Natural killer cell treated with Interleukin-12 subunit alpha and Interleukin-12 subunit beta and Interleukin-15 and Interleukin-18, amount 100 ng/mL, for 72 hours (primary cell): Measurements from ENCODE around the gene HS6ST3. TPM values are rescaled to one million over a fixed set of nuclear protein-coding genes. Genes with fewer than 3 reads are reported as not detected.

Experiments used
- ATAC-seq, 2 donors: fragments of 150-1000 bp; cut with Tn5 transposase in 1 of 2; sonication (Bioruptor Pico), chemical (Tn5 transposase) in 1 of 2; 2 replicates each; pipeline ENCODE4 v1.10.0; 2021
- DNase-seq: peaks from one replicate; pipeline ENCODE4 v3.0.0; 2022; ENCODE audit warnings: low spot score
- H3K27ac Mint-ChIP-seq, 2 donors: 1 replicate in 1 of 2; 2 replicates in 1 of 2; pipeline ENCODE4 v1.8.0; 2022; ENCODE audit warnings: mixed read lengths in 2 of 2, mild to moderate bottlenecking in 1 of 2, moderate library complexity in 1 of 2
- H3K27me3 Mint-ChIP-seq, 2 donors: 1 replicate in 1 of 2; 2 replicates in 1 of 2; pipeline ENCODE4 v1.8.0; 2022; ENCODE audit warnings: mixed read lengths in 2 of 2
- H3K36me3 Mint-ChIP-seq: one replicate; pipeline ENCODE4 v1.8.0; 2022; ENCODE audit warnings: mixed read lengths
- H3K4me1 Mint-ChIP-seq, 2 donors: 1 replicate in 1 of 2; 2 replicates in 1 of 2; pipeline ENCODE4 v1.8.0; 2022; ENCODE audit warnings: low read depth in 2 of 2, mixed read lengths in 2 of 2, mild to moderate bottlenecking in 1 of 2
- H3K4me3 Mint-ChIP-seq: one replicate; pipeline ENCODE4 v1.8.0; 2022; ENCODE audit warnings: mixed read lengths
- H3K9me3 Mint-ChIP-seq: 2 replicates; pipeline ENCODE4 v1.8.0; 2022; ENCODE audit warnings: mixed read lengths
- total RNA-seq, 2 donors: library from RNA; stranded (reverse); gene quantifications; one replicate each; pipeline ENCODE4 v1.2.3, GENCODE V29; 2022

HS6ST3 gene
- total RNA-seq, 2 donors from 2014 or later, result not detected

DNA sequence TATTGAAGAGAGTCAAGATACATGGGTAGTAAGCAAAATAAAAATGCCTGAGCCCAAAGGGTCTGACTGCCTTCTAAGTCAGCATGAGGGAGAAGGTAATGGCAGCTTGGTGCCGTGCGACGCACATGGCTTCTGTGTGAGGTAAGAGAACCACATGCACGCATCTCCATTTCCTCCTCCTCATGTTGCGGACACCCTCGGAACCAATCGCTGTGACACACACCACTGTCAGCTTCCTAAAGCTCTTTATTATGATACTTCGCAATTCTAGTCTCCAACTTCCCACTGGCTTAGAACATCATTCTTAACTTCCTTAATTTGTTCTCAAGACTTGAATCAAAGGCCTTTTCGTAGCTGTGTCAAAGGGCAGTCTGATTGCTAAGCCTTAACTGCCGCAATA, 734.2 kb downstream of the HS6ST3 start:
- H3K36me3 Mint-ChIP-seq, result no peaks in the 10 kb centered on the region
- H3K4me3 Mint-ChIP-seq, result no peak overlapping the region
- H3K4me1 Mint-ChIP-seq, result no peaks in the 10 kb centered on the region
- peaks cover 5% of the 10 kb centered on the region for H3K9me3 Mint-ChIP-seq
- no peaks in the 10 kb centered on the region for H3K27me3 Mint-ChIP-seq
- DNase-seq, result no peak
- no peak overlapping the region for H3K27ac Mint-ChIP-seq
- no peak for ATAC-seq

DNA sequence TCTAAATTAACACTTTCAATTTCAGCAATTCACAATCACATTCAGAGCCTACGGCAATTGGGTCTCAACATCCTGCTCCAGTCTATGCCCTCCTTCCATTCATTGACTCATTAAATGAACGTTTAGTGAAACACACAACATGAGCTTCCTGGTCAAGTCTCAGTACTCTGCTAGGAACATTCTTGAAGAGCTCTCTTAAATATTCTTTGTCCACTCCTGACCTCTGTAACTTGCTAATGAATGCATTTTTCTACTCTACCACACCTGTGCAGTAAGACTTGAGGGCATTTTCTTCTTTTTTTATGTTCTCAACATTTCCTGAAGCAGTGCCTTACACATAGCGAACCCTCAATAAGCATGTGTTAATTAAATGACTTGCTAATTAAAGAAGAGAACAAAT, 735.7 kb downstream of the HS6ST3 start:
- ATAC-seq (no peak), DNase-seq (no peak)
- Mint-ChIP-seq H3K4me1 (no peaks in the 10 kb centered on the region), H3K27ac (no peak overlapping the region), H3K9me3 (peaks cover 5% of the 10 kb centered on the region), H3K27me3 (no peaks in the 10 kb centered on the region), H3K4me3 (no peak overlapping the region), H3K36me3 (no peaks in the 10 kb centered on the region)

DNA sequence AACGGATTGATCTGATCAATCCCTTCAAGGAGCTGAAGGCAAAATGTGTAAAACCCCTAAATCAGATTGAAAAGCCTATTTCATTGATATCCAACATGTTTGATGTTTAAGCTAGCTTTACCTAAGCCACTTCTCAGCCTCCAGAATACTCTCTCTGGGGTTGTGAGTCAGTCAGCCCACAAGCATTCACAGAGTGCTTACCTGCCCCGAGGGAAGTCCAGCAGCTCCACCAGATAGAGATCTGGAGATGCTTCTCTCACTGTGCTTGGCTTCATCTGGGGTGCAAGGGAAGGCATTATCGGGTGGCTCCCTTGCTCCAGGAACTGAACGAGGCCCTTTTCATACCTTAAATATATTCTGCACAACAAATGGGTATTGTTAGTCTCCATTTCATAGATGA, 744.7 kb downstream of the HS6ST3 start:
- Mint-ChIP-seq H3K27ac (no peak overlapping the region), H3K4me3 (no peak overlapping the region), H3K9me3 (peaks cover 8% of the 10 kb centered on the region), H3K36me3 (no peaks in the 10 kb centered on the region), H3K4me1 (no peaks in the 10 kb centered on the region), H3K27me3 (no peaks in the 10 kb centered on the region)
- ATAC-seq, result no peak
- DNase-seq, result no peak

DNA sequence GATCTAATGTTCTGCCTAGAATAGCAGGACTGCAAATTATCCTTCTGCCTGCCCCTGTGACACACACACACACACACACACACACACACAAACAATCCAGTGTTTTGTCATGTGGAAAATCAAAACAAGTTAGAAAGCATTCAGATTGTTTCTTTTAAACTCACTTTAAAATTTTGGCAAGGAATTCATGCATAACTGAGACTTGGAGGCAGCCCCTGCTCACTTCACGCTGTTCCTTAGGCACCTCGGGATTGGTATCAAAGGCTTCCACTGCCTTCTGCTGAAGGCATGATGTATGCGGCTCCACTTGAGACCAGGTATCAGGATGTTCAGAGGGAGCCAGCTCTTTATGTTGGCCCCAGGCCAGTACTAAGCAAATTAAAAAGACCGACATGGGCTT, 745.6 kb downstream of the HS6ST3 start:
- Mint-ChIP-seq H3K27me3 (no peaks in the 10 kb centered on the region), H3K36me3 (no peaks in the 10 kb centered on the region), H3K4me1 (no peaks in the 10 kb centered on the region), H3K9me3 (peaks cover 8% of the 10 kb centered on the region), H3K4me3 (no peak overlapping the region), H3K27ac (no peak overlapping the region)
- no peak for DNase-seq
- ATAC-seq, result no peak

DNA sequence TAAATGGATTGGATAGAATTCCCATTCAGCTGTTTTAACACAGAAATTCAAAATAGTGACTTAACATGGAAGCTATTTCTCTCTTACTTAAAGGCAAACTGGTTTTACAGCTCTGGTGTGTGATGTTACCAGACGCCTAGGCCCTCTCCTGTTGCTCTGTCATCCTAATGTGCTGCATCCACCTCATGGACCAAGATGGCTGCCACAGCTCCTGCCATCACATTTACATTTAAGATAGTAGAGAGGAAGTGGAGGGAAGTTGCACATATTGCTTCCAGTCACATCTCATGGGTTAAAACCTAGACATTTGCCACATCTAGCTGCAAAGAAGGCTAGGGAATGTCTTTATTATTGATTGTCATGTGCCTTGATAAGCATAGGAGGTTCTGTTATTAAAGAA, 746.8 kb downstream of the HS6ST3 start:
- Mint-ChIP-seq H3K27ac (no peak overlapping the region), H3K4me3 (no peak overlapping the region), H3K27me3 (no peaks in the 10 kb centered on the region), H3K9me3 (peaks cover 8% of the 10 kb centered on the region), H3K36me3 (no peaks in the 10 kb centered on the region), H3K4me1 (no peaks in the 10 kb centered on the region)
- no peak for DNase-seq
- no peak for ATAC-seq

DNA sequence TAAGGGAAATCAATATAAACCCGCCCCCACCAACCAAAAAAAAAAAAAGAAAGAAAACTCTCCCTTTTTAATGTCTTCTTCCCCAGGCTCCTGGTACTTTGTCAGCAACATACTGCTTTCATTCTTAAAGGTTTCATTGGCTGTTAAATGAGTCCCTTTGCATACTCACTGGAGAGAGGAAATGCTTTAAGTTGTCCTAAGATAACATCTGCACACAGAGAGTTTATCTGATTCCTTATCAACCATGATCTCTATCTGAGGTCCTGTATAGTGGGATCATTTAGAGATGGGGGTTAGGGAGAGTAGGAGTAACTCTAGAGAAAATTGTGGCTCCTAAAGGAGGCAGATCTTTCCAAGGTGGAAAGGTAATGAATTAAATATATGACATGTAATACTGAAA, 747.9 kb downstream of the HS6ST3 start:
- Mint-ChIP-seq H3K36me3 (no peaks in the 10 kb centered on the region), H3K27me3 (no peaks in the 10 kb centered on the region), H3K4me3 (no peak overlapping the region), H3K4me1 (no peaks in the 10 kb centered on the region), H3K9me3 (peaks cover 6% of the 10 kb centered on the region), H3K27ac (no peak overlapping the region)
- DNase-seq (no peak), ATAC-seq (no peak)

DNA sequence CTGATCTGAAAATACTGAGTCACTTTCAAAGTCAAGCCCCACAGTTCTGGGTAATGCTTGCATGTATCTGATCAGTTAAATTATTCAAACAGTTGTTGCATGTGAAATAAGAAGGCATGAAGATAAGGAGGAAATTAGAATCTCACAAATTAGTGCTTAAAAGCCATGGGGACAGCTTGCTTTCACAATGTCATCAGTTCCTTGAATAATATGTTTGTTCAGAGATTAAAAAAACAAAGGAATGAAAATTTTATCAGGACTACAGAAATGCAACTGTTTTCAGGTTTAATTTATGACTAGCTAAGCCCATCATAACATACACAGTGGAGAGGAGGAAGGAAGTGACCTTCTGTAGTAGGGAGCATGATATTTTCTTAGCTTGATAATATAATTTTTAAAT, 754.3 kb downstream of the HS6ST3 start:
- no peak for ATAC-seq
- Mint-ChIP-seq H3K4me1 (no peaks in the 10 kb centered on the region), H3K27me3 (no peaks in the 10 kb centered on the region), H3K4me3 (no peak overlapping the region), H3K36me3 (no peaks in the 10 kb centered on the region), H3K27ac (no peak overlapping the region), H3K9me3 (peaks cover 6% of the 10 kb centered on the region)
- no peak for DNase-seq

DNA sequence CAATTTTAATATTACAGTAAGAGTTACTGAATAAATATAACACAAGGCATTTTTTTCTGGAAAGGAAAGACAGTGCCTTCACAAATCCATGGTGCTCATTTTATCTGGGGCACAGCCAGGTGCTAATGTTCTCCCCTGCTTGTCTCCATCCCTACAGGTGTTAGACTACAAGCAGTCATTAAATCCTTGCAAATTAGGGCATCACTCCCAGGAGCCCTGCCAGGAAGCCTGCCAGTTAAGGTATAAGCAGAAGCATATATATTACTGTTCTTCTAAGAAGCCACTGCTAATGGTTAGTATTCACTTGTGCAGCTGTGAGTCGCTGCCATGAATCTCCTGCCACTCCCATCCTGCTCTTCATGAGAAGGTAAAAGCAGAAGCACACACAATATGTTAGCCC, 754.7 kb downstream of the HS6ST3 start:
- Mint-ChIP-seq H3K4me1 (no peaks in the 10 kb centered on the region), H3K9me3 (peaks cover 6% of the 10 kb centered on the region), H3K27ac (no peak overlapping the region), H3K36me3 (no peaks in the 10 kb centered on the region), H3K27me3 (no peaks in the 10 kb centered on the region), H3K4me3 (no peak overlapping the region)
- ATAC-seq (no peak), DNase-seq (no peak)

DNA sequence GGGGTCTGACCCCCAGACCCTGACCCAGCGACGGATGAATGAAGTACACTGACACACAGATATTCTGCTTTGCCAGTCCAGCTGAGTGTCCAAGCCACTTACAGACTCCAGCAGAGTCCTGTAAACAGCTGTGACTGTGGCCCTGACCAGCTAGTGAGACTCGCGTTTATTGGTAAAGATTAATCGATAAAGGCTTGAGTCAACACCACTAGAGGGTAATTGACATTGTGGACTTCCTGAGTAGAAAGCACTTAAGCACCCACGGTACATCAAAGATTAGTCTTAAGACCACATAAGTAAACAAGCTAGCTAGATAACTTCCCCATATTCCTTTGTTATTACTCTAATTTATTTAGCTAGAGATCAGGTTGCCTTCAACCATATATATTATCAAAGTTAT, 758.4 kb downstream of the HS6ST3 start:
- Mint-ChIP-seq H3K9me3 (peaks cover 9% of the 10 kb centered on the region), H3K27me3 (no peaks in the 10 kb centered on the region), H3K27ac (no peak overlapping the region), H3K36me3 (no peaks in the 10 kb centered on the region), H3K4me3 (no peak overlapping the region), H3K4me1 (no peaks in the 10 kb centered on the region)
- no peak for DNase-seq
- ATAC-seq, result no peak

DNA sequence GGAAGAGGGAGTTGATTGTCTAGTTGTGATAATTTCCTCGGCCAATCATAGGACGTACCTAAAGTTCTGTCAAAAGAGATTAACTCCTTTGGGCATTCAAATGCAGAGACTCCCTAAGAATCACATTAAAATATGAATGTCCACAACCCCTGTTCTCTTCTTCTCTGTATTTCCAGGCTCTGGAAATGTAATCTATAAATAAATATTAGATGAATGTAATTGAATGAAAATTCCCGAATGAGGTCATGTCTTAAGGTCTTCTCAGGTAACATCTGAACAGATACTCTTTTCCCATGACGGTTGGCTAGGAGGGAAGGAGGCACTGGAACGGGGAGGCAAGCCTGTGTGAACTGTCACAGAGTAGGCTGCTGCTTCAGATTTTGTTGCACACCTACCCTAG, 759.2 kb downstream of the HS6ST3 start:
- Mint-ChIP-seq H3K36me3 (no peaks in the 10 kb centered on the region), H3K4me1 (no peaks in the 10 kb centered on the region), H3K27me3 (no peaks in the 10 kb centered on the region), H3K27ac (no peak overlapping the region), H3K9me3 (peaks cover 9% of the 10 kb centered on the region), H3K4me3 (no peak overlapping the region)
- no peak for DNase-seq
- no peak for ATAC-seq

DNA sequence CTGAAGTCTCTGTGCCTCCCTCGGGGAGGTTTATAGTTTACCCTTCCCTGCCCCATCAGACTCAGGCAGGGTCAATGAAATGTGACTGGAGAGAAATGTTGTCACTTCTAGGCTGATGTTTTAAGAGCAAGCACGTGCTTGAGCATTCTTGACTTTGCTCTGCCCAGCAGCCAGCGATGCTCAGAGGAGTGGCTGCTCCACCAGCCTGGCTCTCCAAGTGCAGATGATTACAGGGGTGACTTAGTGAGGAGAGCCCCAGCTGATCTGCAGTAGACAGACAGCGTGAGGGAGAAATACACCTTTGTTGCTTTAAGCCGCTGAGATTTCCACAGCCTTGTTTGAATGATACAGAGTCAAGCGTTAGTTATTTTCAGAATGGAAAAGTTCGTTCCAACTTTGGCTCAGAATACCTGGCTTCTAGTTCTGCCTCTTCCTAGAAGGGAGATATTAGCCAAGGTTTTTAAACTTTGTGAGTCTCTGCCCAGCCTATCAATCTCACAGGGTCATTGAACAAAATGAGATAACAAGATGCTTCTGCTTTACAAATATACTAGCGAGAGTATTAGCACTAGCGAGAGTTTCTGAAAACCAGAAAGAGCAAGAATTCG, 760.7 kb downstream of the HS6ST3 start:
- Mint-ChIP-seq H3K4me1 (no peaks in the 10 kb centered on the region), H3K4me3 (no peak overlapping the region), H3K36me3 (no peaks in the 10 kb centered on the region), H3K9me3 (peaks cover 6% of the 10 kb centered on the region), H3K27me3 (no peaks in the 10 kb centered on the region), H3K27ac (no peak overlapping the region)
- no peak for DNase-seq
- ATAC-seq, result no peak

DNA sequence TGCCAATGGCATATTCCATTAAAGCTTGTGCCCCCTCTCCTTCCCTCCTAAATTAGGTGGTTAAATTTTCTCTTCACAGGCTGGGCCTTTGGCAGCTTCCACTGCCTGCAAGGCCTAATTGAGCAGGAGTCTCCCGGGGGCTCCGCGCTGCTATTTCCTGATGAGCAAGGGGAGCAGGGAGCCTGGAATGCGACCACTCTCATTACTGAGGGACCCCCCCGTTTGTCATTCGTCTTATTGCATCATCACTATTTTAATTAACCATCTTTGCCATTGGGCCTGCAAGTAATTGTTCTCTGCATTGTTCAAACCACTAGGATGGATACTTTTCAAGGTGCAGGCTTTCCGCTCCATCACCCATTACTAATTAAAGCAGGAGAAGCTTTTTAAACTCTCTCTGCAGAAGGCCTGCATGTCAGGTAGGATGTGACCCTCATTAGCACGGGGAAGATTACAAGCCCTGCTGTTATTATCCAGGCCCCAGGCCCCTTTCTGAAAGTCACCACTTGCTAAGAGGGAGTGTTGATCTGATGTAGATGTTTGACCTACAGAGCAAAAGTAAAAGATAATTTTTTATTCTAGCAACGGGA, 762.0 kb downstream of the HS6ST3 start:
- Mint-ChIP-seq H3K4me3 (no peak overlapping the region), H3K27ac (no peak overlapping the region), H3K9me3 (peaks cover 4% of the 10 kb centered on the region), H3K4me1 (no peaks in the 10 kb centered on the region), H3K27me3 (no peaks in the 10 kb centered on the region), H3K36me3 (no peaks in the 10 kb centered on the region)
- ATAC-seq, result no peak
- no peak for DNase-seq

DNA sequence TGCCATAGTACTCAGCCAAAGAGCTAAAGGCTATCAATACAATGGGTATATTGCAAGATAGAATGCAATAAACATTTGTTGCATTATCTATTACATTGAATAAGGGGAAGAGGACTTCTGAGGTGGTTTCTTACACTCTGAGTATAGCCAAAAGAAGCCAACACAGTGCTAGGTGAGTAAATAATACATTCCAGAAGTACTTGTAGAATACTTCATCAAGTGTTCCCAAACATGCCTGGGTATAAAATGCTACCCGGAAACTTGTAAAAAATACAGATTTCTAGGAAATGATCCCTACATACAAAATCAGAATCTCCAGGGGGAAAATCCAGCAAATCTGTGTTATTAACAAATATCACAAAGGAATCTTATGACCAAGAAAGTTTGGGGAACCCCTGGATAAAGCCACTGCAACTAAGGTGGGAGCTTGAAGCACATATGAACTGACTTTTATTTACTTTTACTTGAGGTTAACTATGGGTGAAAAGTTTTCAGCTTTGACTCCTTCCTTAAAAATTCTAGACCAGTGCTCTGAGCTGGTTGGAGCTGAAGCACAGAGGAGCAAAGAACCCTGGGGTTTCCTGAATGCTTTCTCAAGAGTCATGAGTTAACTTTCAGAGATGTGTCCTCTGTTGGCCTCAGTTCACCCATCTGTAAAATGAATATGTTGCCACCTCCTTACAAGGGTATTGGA, 768.4 kb downstream of the HS6ST3 start:
- DNase-seq, result no peak
- Mint-ChIP-seq H3K27ac (no peak overlapping the region), H3K27me3 (no peaks in the 10 kb centered on the region), H3K36me3 (no peaks in the 10 kb centered on the region), H3K4me3 (no peak overlapping the region), H3K9me3 (no peaks in the 10 kb centered on the region), H3K4me1 (no peaks in the 10 kb centered on the region)
- no peak for ATAC-seq

DNA sequence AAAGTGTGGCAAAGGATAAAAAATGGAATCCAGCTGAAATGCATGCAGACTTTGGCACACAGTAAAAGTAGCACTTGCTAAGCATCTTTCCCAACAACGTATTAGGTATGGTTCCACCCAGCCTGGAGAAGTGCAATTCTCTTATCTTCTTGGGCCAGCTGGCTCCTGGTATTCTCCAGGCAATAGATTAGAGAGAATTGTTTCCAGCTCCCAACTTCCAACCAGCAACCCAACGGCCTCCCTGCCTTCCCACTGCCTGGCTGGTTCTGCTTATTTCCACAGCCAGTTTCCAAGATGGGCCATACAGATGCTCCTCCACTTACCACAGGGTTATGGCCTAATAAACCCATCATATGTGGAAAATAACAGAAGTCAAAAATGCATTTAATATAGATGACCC, 771.0 kb downstream of the HS6ST3 start:
- no peak for DNase-seq
- H3K27ac Mint-ChIP-seq, result no peak overlapping the region
- H3K4me1 Mint-ChIP-seq, result no peaks in the 10 kb centered on the region

More for the DNA sequence above, 771.0 kb downstream of the HS6ST3 start:
- Mint-ChIP-seq H3K27me3 (no peaks in the 10 kb centered on the region), H3K36me3 (no peaks in the 10 kb centered on the region), H3K9me3 (no peaks in the 10 kb centered on the region), H3K4me3 (no peak overlapping the region)
- ATAC-seq, result no peak
